CD14-positive monocyte (primary cell): ENCODE measurements around the gene PRDM5. TPM values are rescaled to one million over a fixed set of nuclear protein-coding genes. Genes with fewer than 3 reads are reported as not detected.

Source experiments
- DNase-seq, 3 donors: peaks; one replicate each; pipeline ENCODE4 v3.0.0-alpha.2; 2011 to 2022
- H2AFZ ChIP-seq: 2 replicates; pipeline ENCODE4 v1.6.0; 2012; ENCODE audit warnings: mild to moderate bottlenecking, low read depth, low read length, inconsistent platforms; ENCODE audit not compliant: insufficient read depth, poor library complexity, severe bottlenecking
- H3K27ac ChIP-seq, 2 donors: 1 replicate in 1 of 2; 2 replicates in 1 of 2; pipeline ENCODE4 v1.5.1; 2012 to 2013; ENCODE audit warnings: low read length in 2 of 2, control low read depth in 1 of 2, inconsistent platforms in 1 of 2, low read depth in 1 of 2, mild to moderate bottlenecking in 1 of 2
- H3K27me3 ChIP-seq, 2 donors: one replicate each; pipeline versions ENCODE4 v1.6.0 to v1.6.1; 2011 to 2013; ENCODE audit warnings: low read length in 2 of 2; ENCODE audit not compliant: control insufficient read depth in 2 of 2, insufficient read depth in 2 of 2
- H3K36me3 ChIP-seq, 2 donors: replicated peaks in 1 of 2; 1 replicate in 1 of 2; 2 replicates in 1 of 2; pipeline versions ENCODE4 v1.5.1 to v1.6.1; 2012 to 2013; ENCODE audit warnings: low read length in 2 of 2, control low read depth in 1 of 2, inconsistent platforms in 1 of 2, mild to moderate bottlenecking in 1 of 2; ENCODE audit not compliant: insufficient read depth in 2 of 2, control insufficient read depth in 1 of 2
- H3K4me1 ChIP-seq, 2 donors: 1 replicate in 1 of 2; 2 replicates in 1 of 2; pipeline versions ENCODE4 v1.5.1 to v1.6.1; 2012 to 2013; ENCODE audit warnings: low read length in 2 of 2, control low read depth in 1 of 2, inconsistent platforms in 1 of 2, mild to moderate bottlenecking in 1 of 2, moderate library complexity in 1 of 2; ENCODE audit not compliant: insufficient read depth in 2 of 2, control insufficient read depth in 1 of 2
- H3K4me2 ChIP-seq: replicated peaks from 2 replicates; pipeline ENCODE3; 2012; ENCODE audit warnings: low read length, moderate library complexity, mild to moderate bottlenecking; ENCODE audit not compliant: poor library complexity, severe bottlenecking; ENCODE audit errors: extremely low read depth
- H3K4me3 ChIP-seq, 3 experiments: fragments of 200-600 bp in 1 of 3; sonication (generic) in 1 of 3; replicated peaks in 1 of 3; 1 replicate in 2 of 3; 2 replicates in 1 of 3; pipeline ENCODE4 v1.5.1; 2011 to 2013; ENCODE audit warnings: low read length in 3 of 3, mild to moderate bottlenecking in 3 of 3, control low read depth in 2 of 3, low read depth in 2 of 3, inconsistent platforms in 1 of 3, moderate library complexity in 1 of 3
- H3K79me2 ChIP-seq: 2 replicates; pipeline ENCODE4 v1.6.0; 2012; ENCODE audit warnings: mild to moderate bottlenecking, control low read depth, inconsistent platforms, low read length, moderate library complexity; ENCODE audit not compliant: insufficient read depth
- H3K9ac ChIP-seq: 2 replicates; pipeline ENCODE4 v1.6.0; 2017; ENCODE audit warnings: low read length, mild to moderate bottlenecking; ENCODE audit not compliant: insufficient read depth, poor library complexity, severe bottlenecking
- H3K9me3 ChIP-seq, 2 donors: replicated peaks in 1 of 2; 1 replicate in 1 of 2; 2 replicates in 1 of 2; pipeline versions ENCODE4 v1.5.1 to v1.6.1; 2012 to 2013; ENCODE audit warnings: low read length in 2 of 2, control low read depth in 1 of 2; ENCODE audit not compliant: control insufficient read depth in 1 of 2, insufficient read depth in 1 of 2
- H4K20me1 ChIP-seq: 2 replicates; pipeline ENCODE4 v1.6.0; 2012; ENCODE audit warnings: mild to moderate bottlenecking, low read length, control low read depth, moderate library complexity; ENCODE audit not compliant: insufficient read depth
- H3K27ac Mint-ChIP-seq, 7 donors: one replicate each; pipeline ENCODE4 v1.8.0; 2020; ENCODE audit warnings: mild to moderate bottlenecking in 7 of 7, mixed read lengths in 7 of 7, moderate library complexity in 6 of 7, inconsistent platforms in 2 of 7
- H3K27me3 Mint-ChIP-seq, 3 donors: one replicate each; pipeline ENCODE4 v1.8.0; 2021 to 2022; ENCODE audit warnings: low read depth in 3 of 3, mild to moderate bottlenecking in 3 of 3, mixed read lengths in 3 of 3, moderate library complexity in 3 of 3, inconsistent platforms in 1 of 3
- H3K36me3 Mint-ChIP-seq, 2 donors: one replicate each; pipeline ENCODE4 v1.8.0; 2020; ENCODE audit warnings: mixed read lengths in 2 of 2, inconsistent platforms in 1 of 2, mild to moderate bottlenecking in 1 of 2
- H3K4me1 Mint-ChIP-seq: one replicate; pipeline ENCODE4 v1.8.0; 2020; ENCODE audit warnings: mild to moderate bottlenecking, mixed read lengths
- H3K4me3 Mint-ChIP-seq, 2 donors: one replicate each; pipeline ENCODE4 v1.8.0; 2020; ENCODE audit warnings: mild to moderate bottlenecking in 2 of 2, mixed read lengths in 2 of 2, moderate library complexity in 1 of 2
- H3K9me3 Mint-ChIP-seq, 7 donors: one replicate each; pipeline ENCODE4 v1.8.0; 2020 to 2022; ENCODE audit warnings: mixed read lengths in 7 of 7, mild to moderate bottlenecking in 6 of 7, moderate library complexity in 6 of 7, inconsistent platforms in 2 of 7
- CTCF ChIP-seq: fragments of 200-600 bp; IDR thresholded peaks from one replicate; pipeline ENCODE4 v1.8.0; 2022; ENCODE audit warnings: antibody characterized with exemption, mild to moderate bottlenecking
- WGBS: methylation state at CpG from one replicate; pipeline ENCODE4 v1.1.5; 2013; ENCODE audit warnings: missing lambda C conversion rate; ENCODE audit not compliant: insufficient coverage; 5-methylcytosine and 5-hydroxymethylcytosine counted together
- intact Hi-C, 2 donors: fragments of 100-400 bp; cut with micrococcal nuclease; formaldehyde crosslinking; loops; one replicate each; pipeline versions ENCODE4 v1.15.0 to v1.15.1; 2023
- polyA plus RNA-seq, 3 donors: library from polyadenylated mRNA; depleted of rRNA in 1 of 3; unstranded in 2 of 3; stranded (reverse) in 1 of 3; fragments of 300-500 nt in 2 of 3; fragments of >200 nt in 1 of 3; fragmentation: Illumina TruSeq in 2 of 3; gene quantifications; 1 replicate in 2 of 3; 2 replicates in 1 of 3; pipeline ENCODE4 v1.2.3, GENCODE V29; 2012 to 2021

PRDM5 gene
- polyA plus RNA-seq, 3 donors = 0.12 to 0.25 (median 0.17) TPM

DNA sequence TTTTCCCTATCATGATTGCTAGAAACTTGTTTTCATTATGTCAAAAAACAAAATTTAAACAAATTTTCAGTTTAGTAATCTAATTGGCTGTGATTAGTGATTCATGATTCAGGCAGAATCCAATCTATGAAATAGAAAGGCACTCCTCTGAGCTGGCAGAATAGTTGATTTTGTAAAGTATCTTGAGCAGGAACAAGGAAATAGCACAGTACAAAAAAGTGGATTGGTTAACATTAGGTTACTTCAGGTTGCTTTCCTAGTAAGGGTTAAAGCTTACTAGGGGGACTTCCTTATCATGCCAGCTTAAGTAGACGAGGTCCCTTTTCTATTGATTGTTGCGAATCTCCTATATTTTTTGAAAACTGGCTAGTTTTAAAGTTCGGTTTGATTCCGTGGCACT lies 43.4 kb upstream of the PRDM5 start:
- H3K27me3 Mint-ChIP-seq = peaks cover 0 to 6% (median 2%) of the 10 kb centered on the region in 3 donors
- H3K4me3 ChIP-seq = no peak overlapping the region
- H3K9me3 ChIP-seq = no peaks in the 10 kb centered on the region
- peaks cover 0 to 7% (median 0%) of the 10 kb centered on the region in 7 donors for H3K9me3 Mint-ChIP-seq
- H3K36me3 ChIP-seq = no peaks in the 10 kb centered on the region
- H2AFZ ChIP-seq = no peak overlapping the region
- H3K4me1 Mint-ChIP-seq = no peaks in the 10 kb centered on the region
- no peak for TF ChIP-seq CTCF
- no peak overlapping the region for H3K27ac ChIP-seq
- H3K36me3 Mint-ChIP-seq = no peaks in the 10 kb centered on the region
- intact Hi-C loops = no loop called here
- no peaks in the 10 kb centered on the region for H3K27me3 ChIP-seq
- no peaks in the 10 kb centered on the region for H3K79me2 ChIP-seq
- H3K4me1 ChIP-seq = no peaks in the 10 kb centered on the region
- no peaks in the 10 kb centered on the region for H4K20me1 ChIP-seq
- H3K27ac Mint-ChIP-seq = no peak overlapping the region
- no peak overlapping the region for H3K9ac ChIP-seq
- no peak overlapping the region for H3K4me2 ChIP-seq
- no peak for DNase-seq
- WGBS = 79% methylated on average over 4 of the region's 4 CpGs
- no peak overlapping the region for H3K4me3 Mint-ChIP-seq

DNA sequence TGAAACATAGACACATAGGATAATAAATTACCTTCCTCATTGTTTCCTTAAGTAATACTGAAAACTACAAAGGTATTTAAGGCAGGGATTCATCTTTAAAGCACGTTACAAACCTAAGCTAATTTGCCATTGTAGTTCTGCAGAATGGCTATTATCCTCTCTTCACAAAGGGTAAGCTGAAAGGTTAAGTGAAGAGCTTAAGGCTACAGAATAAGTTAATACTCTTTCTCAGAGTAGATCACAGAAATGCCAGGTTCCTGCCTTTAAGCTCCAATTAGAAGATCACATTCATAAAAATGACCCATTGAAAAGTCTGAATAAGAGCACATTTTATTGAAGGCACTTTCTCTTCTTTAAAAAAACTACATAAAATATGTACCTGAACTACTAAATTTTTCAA lies 42.1 kb upstream of the PRDM5 start:
- Histone ChIP-seq H3K9ac (no peak overlapping the region), H3K36me3 (no peaks in the 10 kb centered on the region), H3K27ac (no peak overlapping the region), H3K9me3 (no peaks in the 10 kb centered on the region), H4K20me1 (no peaks in the 10 kb centered on the region), H3K4me2 (no peak overlapping the region), H2AFZ (no peak overlapping the region), H3K27me3 (no peaks in the 10 kb centered on the region), H3K79me2 (no peaks in the 10 kb centered on the region), H3K4me1 (no peaks in the 10 kb centered on the region), H3K4me3 (no peak overlapping the region)
- intact Hi-C loops = no loop called here
- no peak for TF ChIP-seq CTCF
- Mint-ChIP-seq H3K27me3 (peaks cover 1 to 8% (median 2%) of the 10 kb centered on the region in 3 donors), H3K36me3 (no peaks in the 10 kb centered on the region), H3K4me3 (no peak overlapping the region), H3K9me3 (peaks cover 0 to 6% (median 0%) of the 10 kb centered on the region in 7 donors), H3K4me1 (no peaks in the 10 kb centered on the region), H3K27ac (no peak overlapping the region)
- DNase-seq = no peak
- WGBS = no CpG with 5 or more reads among the region's 1 CpG
